ENCODE measurements around the gene DOK6.

DNA sequence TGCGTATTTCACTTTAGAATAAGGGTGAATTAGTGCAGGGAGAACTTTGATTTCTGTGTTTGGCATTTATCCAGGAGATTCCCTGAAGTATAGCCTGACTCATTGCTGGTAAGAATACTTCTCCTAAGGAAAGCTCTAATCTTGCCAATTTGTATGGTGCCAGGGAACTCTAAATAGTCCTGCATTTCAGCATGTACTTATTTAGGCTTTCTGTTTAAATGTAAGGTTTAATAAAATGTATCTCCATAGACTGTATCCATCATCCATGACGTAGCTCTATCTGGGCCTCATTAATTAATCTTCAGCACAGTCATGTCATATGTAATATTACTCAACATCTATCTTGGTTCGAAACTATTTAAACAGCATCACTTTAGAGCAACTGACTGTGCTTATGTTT, 127.7 kb downstream of the DOK6 start:
- TF ChIP-seq, protein P1, sequence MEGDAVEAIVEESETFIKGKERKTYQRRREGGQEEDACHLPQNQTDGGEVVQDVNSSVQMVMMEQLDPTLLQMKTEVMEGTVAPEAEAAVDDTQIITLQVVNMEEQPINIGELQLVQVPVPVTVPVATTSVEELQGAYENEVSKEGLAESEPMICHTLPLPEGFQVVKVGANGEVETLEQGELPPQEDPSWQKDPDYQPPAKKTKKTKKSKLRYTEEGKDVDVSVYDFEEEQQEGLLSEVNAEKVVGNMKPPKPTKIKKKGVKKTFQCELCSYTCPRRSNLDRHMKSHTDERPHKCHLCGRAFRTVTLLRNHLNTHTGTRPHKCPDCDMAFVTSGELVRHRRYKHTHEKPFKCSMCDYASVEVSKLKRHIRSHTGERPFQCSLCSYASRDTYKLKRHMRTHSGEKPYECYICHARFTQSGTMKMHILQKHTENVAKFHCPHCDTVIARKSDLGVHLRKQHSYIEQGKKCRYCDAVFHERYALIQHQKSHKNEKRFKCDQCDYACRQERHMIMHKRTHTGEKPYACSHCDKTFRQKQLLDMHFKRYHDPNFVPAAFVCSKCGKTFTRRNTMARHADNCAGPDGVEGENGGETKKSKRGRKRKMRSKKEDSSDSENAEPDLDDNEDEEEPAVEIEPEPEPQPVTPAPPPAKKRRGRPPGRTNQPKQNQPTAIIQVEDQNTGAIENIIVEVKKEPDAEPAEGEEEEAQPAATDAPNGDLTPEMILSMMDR (IDR thresholded peaks at IDR 0.05) = no peak
- TF ChIP-seq POLR2AphosphoS5 (IDR thresholded peaks at IDR 0.05) (no peak), POLR2A (IDR thresholded peaks at IDR 0.05) (no peak)
